ENCODE data around the gene TMEM203.
A peak's percentile ranks its signal among the peaks of the same experiment; 100 is the strongest.

TMEM203 gene

GRCh38 chr9:137211532-137211931, 6.1 kb upstream of the TMEM203 start:
- no peak overlapping the region for H3K4me3 ChIP-seq (ENCODE audit: low read depth, low read length)
- H3K9me3 ChIP-seq (ENCODE audit: control insufficient read depth, low read length): no peaks in the 10 kb centered on the region
- H3K4me1 ChIP-seq: no peaks in the 10 kb centered on the region
- no peak overlapping the region for H3K4me2 ChIP-seq (ENCODE audit: low read length)
- no peaks in the 10 kb centered on the region for H3K27me3 ChIP-seq (ENCODE audit: control insufficient read depth, insufficient read depth, low read length)
- no peaks in the 10 kb centered on the region for H3K79me2 ChIP-seq
- no peak overlapping the region for H3K27ac ChIP-seq
- H3K36me3 ChIP-seq (ENCODE audit: control insufficient read depth, insufficient read depth, low read length): no peaks in the 10 kb centered on the region
- no peak overlapping the region for H3K9ac ChIP-seq
- no peak for TF ChIP-seq CTCF (IDR thresholded peaks at IDR 0.05)
- H2AFZ ChIP-seq: no peak overlapping the region

- H3K79me2 ChIP-seq: peaks cover 17% of the 10 kb centered on the region
- no peaks in the 10 kb centered on the region for H3K4me1 ChIP-seq
- TF ChIP-seq CTCF (IDR thresholded peaks at IDR 0.05): no peak
- H2AFZ ChIP-seq: no peak overlapping the region
- H3K4me3 ChIP-seq (ENCODE audit: low read depth, low read length): peak overlapping the region; percentile 74
- H3K27ac ChIP-seq: no peak overlapping the region
- peak overlapping the region; percentile 67 for H3K4me2 ChIP-seq (ENCODE audit: low read length)
- H3K36me3 ChIP-seq (ENCODE audit: control insufficient read depth, insufficient read depth, low read length): no peaks in the 10 kb centered on the region
- no peaks in the 10 kb centered on the region for H3K9me3 ChIP-seq (ENCODE audit: control insufficient read depth, low read length)
- H3K9ac ChIP-seq: no peak overlapping the region
- no peaks in the 10 kb centered on the region for H3K27me3 ChIP-seq (ENCODE audit: control insufficient read depth, insufficient read depth, low read length)
Observed at GRCh38 chr9:137206602-137207001, 1.2 kb upstream of the TMEM203 start.

- no peaks in the 10 kb centered on the region for H3K9me3 ChIP-seq (ENCODE audit: control insufficient read depth, low read length)
- H3K4me1 ChIP-seq: no peaks in the 10 kb centered on the region
- H3K79me2 ChIP-seq: peaks cover 17% of the 10 kb centered on the region
- H3K36me3 ChIP-seq (ENCODE audit: control insufficient read depth, insufficient read depth, low read length): no peaks in the 10 kb centered on the region
- H3K4me3 ChIP-seq (ENCODE audit: low read depth, low read length): peak overlapping the region; percentile 74
- H2AFZ ChIP-seq: no peak overlapping the region
- H3K4me2 ChIP-seq (ENCODE audit: low read length): peak overlapping the region; percentile 67
- H3K27ac ChIP-seq: no peak overlapping the region
- H3K27me3 ChIP-seq (ENCODE audit: control insufficient read depth, insufficient read depth, low read length): no peaks in the 10 kb centered on the region
- no peak for TF ChIP-seq CTCF (IDR thresholded peaks at IDR 0.05)
- no peak overlapping the region for H3K9ac ChIP-seq
Observed at GRCh38 chr9:137204731-137205125, 720 bp downstream of the TMEM203 start.

- Histone ChIP-seq H3K4me1 (peaks cover 4% of the 10 kb centered on the region), H3K36me3 (ENCODE audit: control insufficient read depth, insufficient read depth, low read length) (no peaks in the 10 kb centered on the region), H3K27me3 (ENCODE audit: control insufficient read depth, insufficient read depth, low read length) (no peaks in the 10 kb centered on the region), H3K9me3 (ENCODE audit: control insufficient read depth, low read length) (no peaks in the 10 kb centered on the region), H2AFZ (no peak overlapping the region), H3K9ac (no peak overlapping the region), H3K4me2 (ENCODE audit: low read length) (no peak overlapping the region), H3K4me3 (ENCODE audit: low read depth, low read length) (no peak overlapping the region), H3K79me2 (peaks cover 21% of the 10 kb centered on the region), H3K27ac (no peak overlapping the region)
- no peak for TF ChIP-seq CTCF (IDR thresholded peaks at IDR 0.05)
Observed at GRCh38 chr9:137202966-137203365, 2.5 kb downstream of the TMEM203 start.

GRCh38 chr9:137201205-137201868, 4.1 kb downstream of the TMEM203 start:
- no peaks in the 10 kb centered on the region for H3K27me3 ChIP-seq (ENCODE audit: control insufficient read depth, insufficient read depth, low read length)
- peaks cover 4% of the 10 kb centered on the region for H3K4me1 ChIP-seq
- H2AFZ ChIP-seq: peak overlapping the region; percentile 70
- H3K79me2 ChIP-seq: peaks cover 23% of the 10 kb centered on the region
- H3K9me3 ChIP-seq (ENCODE audit: control insufficient read depth, low read length): no peaks in the 10 kb centered on the region
- H3K4me2 ChIP-seq (ENCODE audit: low read length): peak overlapping the region; percentile 69
- H3K36me3 ChIP-seq (ENCODE audit: control insufficient read depth, insufficient read depth, low read length): no peaks in the 10 kb centered on the region
- H3K4me3 ChIP-seq (ENCODE audit: low read depth, low read length): peak overlapping the region; percentile 59
- TF ChIP-seq CTCF (IDR thresholded peaks at IDR 0.05): no peak
- peak overlapping the region; percentile 47 for H3K27ac ChIP-seq
- H3K9ac ChIP-seq: no peak overlapping the region
